SK-N-SH (cell line): ENCODE measurements around the gene CD99L2.

Experiments
- ELF1 ChIP-seq: IDR thresholded peaks from 2 replicates; pipeline ENCODE4 v1.4.0; 2012
- EP300 ChIP-seq, 2 experiments: IDR thresholded peaks; 2 replicates each; pipeline versions ENCODE4 v1.4.0 to v1.6.1; 2012; ENCODE audit warnings: borderline replicate concordance in 1 of 2, low read depth in 1 of 2, low read length in 1 of 2
- EZH2phosphoT487 ChIP-seq: fragments of 200-600 bp; sonication (generic); IDR thresholded peaks from 2 replicates; pipeline ENCODE4 v1.6.1; 2017; ENCODE audit warnings: low read depth, mixed run types, mild to moderate bottlenecking, antibody characterized with exemption, moderate library complexity, borderline replicate concordance
- POLR2AphosphoS5 ChIP-seq: IDR thresholded peaks from 2 replicates; pipeline ENCODE4 v1.6.1; 2012; ENCODE audit warnings: low read depth, low read length
- RFX5 ChIP-seq: IDR thresholded peaks from 2 replicates; pipeline ENCODE4 v1.6.1; 2012; ENCODE audit warnings: mild to moderate bottlenecking, improper control_type of control experiment, low read length
- TF ChIP-seq, protein P1 (sequence below): fragments of 200-600 bp; sonication (generic); IDR thresholded peaks from 2 replicates; pipeline ENCODE4 v1.6.1; 2017; ENCODE audit warnings: antibody characterized with exemption, mild to moderate bottlenecking, moderate library complexity
- TF ChIP-seq, protein P2 (sequence below): IDR thresholded peaks from 2 replicates; pipeline ENCODE4; 2012
- TF ChIP-seq, protein P3 (sequence below): fragments of 150-350 bp; IDR thresholded peaks from 2 replicates; pipeline ENCODE4 v1.6.1; 2017; ENCODE audit warnings: antibody characterized with exemption, low read length, low read depth, borderline replicate concordance

DNA sequence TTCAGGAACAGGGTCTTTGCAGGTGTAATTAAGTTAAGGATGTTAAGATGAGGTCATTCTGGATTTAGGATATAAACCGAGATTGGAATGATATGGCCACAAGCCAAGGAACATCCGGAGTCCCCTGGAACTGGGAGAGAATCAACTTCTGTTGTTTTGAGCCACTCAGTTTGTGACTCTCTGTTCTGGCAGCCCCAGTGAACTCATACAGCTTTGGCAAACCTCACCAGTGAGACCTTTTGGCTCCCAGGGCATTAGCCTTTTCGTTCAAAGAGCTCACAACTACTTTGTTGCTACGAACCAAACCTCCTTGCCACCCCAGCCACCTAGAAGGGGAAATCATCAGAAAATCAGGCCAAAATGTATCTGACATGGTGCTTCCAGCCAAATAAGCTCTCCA, 124.8 kb downstream of the CD99L2 start:
- TF ChIP-seq EP300 (IDR thresholded peaks at IDR 0.05; ENCODE audit: borderline replicate concordance in 1 of 2, low read depth in 1 of 2, low read length in 1 of 2), result no peak
- no peak for TF ChIP-seq POLR2AphosphoS5
- TF ChIP-seq RFX5, result no peak
- TF ChIP-seq, protein P1, sequence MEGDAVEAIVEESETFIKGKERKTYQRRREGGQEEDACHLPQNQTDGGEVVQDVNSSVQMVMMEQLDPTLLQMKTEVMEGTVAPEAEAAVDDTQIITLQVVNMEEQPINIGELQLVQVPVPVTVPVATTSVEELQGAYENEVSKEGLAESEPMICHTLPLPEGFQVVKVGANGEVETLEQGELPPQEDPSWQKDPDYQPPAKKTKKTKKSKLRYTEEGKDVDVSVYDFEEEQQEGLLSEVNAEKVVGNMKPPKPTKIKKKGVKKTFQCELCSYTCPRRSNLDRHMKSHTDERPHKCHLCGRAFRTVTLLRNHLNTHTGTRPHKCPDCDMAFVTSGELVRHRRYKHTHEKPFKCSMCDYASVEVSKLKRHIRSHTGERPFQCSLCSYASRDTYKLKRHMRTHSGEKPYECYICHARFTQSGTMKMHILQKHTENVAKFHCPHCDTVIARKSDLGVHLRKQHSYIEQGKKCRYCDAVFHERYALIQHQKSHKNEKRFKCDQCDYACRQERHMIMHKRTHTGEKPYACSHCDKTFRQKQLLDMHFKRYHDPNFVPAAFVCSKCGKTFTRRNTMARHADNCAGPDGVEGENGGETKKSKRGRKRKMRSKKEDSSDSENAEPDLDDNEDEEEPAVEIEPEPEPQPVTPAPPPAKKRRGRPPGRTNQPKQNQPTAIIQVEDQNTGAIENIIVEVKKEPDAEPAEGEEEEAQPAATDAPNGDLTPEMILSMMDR, result no peak
- no peak for TF ChIP-seq EZH2phosphoT487
- TF ChIP-seq, protein P2, sequence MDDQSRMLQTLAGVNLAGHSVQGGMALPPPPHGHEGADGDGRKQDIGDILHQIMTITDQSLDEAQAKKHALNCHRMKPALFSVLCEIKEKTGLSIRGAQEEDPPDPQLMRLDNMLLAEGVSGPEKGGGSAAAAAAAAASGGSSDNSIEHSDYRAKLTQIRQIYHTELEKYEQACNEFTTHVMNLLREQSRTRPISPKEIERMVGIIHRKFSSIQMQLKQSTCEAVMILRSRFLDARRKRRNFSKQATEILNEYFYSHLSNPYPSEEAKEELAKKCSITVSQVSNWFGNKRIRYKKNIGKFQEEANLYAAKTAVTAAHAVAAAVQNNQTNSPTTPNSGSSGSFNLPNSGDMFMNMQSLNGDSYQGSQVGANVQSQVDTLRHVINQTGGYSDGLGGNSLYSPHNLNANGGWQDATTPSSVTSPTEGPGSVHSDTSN, result no peak
- no peak for TF ChIP-seq ELF1
- TF ChIP-seq, protein P3, sequence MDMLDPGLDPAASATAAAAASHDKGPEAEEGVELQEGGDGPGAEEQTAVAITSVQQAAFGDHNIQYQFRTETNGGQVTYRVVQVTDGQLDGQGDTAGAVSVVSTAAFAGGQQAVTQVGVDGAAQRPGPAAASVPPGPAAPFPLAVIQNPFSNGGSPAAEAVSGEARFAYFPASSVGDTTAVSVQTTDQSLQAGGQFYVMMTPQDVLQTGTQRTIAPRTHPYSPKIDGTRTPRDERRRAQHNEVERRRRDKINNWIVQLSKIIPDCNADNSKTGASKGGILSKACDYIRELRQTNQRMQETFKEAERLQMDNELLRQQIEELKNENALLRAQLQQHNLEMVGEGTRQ, result no peak
